Breast epithelium (tissue), 4 donors: ENCODE results near the gene ITIH5. TPM values are rescaled to one million over a fixed set of nuclear protein-coding genes. Genes with fewer than 3 reads are reported as not detected.

Experiments used
- DNase-seq, 2 donors: peaks; one replicate each; pipeline ENCODE4 v3.0.0-alpha.2; 2019; ENCODE audit warnings: low spot score in 2 of 2
- H3K27ac ChIP-seq, 2 donors: fragments of 200-600 bp; sonication (generic) in 1 of 2; one replicate each; pipeline ENCODE4 v1.5.1; 2016 to 2019; ENCODE audit warnings: mild to moderate bottlenecking in 1 of 2
- H3K27me3 ChIP-seq, 2 donors: fragments of 200-600 bp; sonication (generic) in 1 of 2; one replicate each; pipeline versions ENCODE4 v1.5.1 to v1.6.0; 2017 to 2019; ENCODE audit warnings: control low read depth in 1 of 2, mild to moderate bottlenecking in 1 of 2
- H3K36me3 ChIP-seq: fragments of 200-600 bp; one replicate; pipeline ENCODE4 v1.5.1; 2019
- H3K4me1 ChIP-seq, 2 donors: fragments of 200-600 bp; sonication (generic); one replicate each; pipeline ENCODE4 v1.5.1; 2016 to 2019; ENCODE audit warnings: control low read depth in 1 of 2
- H3K4me3 ChIP-seq, 3 donors: fragments of 200-600 bp; sonication (generic); 1 replicate in 2 of 3; 2 replicates in 1 of 3; pipeline ENCODE4 v1.5.1; 2016 to 2019; ENCODE audit warnings: mild to moderate bottlenecking in 3 of 3, moderate library complexity in 2 of 3
- H3K9me3 ChIP-seq, 2 donors: fragments of 200-600 bp; sonication (generic) in 1 of 2; one replicate each; pipeline ENCODE4 v1.5.1; 2016 to 2019; ENCODE audit warnings: control low read depth in 1 of 2
- POLR2A ChIP-seq: fragments of 450-650 bp; IDR thresholded peaks from one replicate; pipeline ENCODE4 v1.6.1; 2016; ENCODE audit warnings: antibody characterized with exemption, mild to moderate bottlenecking, moderate library complexity
- POLR2AphosphoS5 ChIP-seq, 3 donors: sonication (generic); formaldehyde crosslinking; IDR thresholded peaks; one replicate each; pipeline ENCODE4 v1.6.1; 2017; ENCODE audit warnings: antibody characterized with exemption in 3 of 3
- intact Hi-C: fragments of 100-400 bp; cut with DNase I; formaldehyde crosslinking; loops from one replicate; pipeline ENCODE4 v1.15.1; 2023; ENCODE audit warnings: low total_unique reads
- total RNA-seq, 3 donors: library from RNA; depleted of rRNA; stranded (reverse); fragments of >200 nt; gene quantifications; one replicate each; pipeline ENCODE4 v1.1.0, GENCODE V29; 2016
- TF ChIP-seq, protein P1 (sequence below), 3 donors: fragments of 450-650 bp; IDR thresholded peaks; one replicate each; pipeline ENCODE4 v1.5.1; 2016 to 2017; ENCODE audit warnings: antibody characterized with exemption in 3 of 3, mild to moderate bottlenecking in 3 of 3, moderate library complexity in 3 of 3

ITIH5 gene
- total RNA-seq, 3 donors from 2014 or later: 18.7 to 407 (median 54.1) TPM

DNA sequence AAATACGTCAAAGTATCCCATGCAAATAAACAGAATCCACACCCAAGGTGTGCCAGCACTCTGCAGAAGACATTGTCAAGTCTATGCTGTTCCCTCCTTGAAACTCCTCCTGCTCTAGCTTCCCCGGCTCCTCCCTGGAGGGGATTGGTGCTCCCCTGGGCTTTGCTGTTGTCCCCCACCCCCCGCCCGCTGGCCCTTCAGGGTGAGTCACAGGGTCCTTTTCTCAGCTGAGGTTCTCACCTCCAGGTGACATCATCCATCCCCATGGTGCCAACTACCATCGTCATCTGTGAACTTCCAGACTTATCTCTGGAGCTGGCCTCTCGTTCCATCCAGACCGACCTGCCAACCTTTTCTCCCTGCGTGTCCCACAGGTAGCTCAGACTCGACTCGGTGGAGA, 77.0 kb downstream of the ITIH5 start:
- Histone ChIP-seq H3K4me1 (no peaks in the 10 kb centered on the region), H3K36me3 (no peaks in the 10 kb centered on the region), H3K9me3 (no peaks in the 10 kb centered on the region), H3K4me3 (no peak overlapping the region), H3K27ac (no peak overlapping the region), H3K27me3 (no peaks in the 10 kb centered on the region)
- DNase-seq: no peak
- intact Hi-C loops: no loop called here
- TF ChIP-seq, protein P1, sequence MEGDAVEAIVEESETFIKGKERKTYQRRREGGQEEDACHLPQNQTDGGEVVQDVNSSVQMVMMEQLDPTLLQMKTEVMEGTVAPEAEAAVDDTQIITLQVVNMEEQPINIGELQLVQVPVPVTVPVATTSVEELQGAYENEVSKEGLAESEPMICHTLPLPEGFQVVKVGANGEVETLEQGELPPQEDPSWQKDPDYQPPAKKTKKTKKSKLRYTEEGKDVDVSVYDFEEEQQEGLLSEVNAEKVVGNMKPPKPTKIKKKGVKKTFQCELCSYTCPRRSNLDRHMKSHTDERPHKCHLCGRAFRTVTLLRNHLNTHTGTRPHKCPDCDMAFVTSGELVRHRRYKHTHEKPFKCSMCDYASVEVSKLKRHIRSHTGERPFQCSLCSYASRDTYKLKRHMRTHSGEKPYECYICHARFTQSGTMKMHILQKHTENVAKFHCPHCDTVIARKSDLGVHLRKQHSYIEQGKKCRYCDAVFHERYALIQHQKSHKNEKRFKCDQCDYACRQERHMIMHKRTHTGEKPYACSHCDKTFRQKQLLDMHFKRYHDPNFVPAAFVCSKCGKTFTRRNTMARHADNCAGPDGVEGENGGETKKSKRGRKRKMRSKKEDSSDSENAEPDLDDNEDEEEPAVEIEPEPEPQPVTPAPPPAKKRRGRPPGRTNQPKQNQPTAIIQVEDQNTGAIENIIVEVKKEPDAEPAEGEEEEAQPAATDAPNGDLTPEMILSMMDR (IDR thresholded peaks at IDR 0.05): no peak
- TF ChIP-seq POLR2AphosphoS5 (IDR thresholded peaks at IDR 0.05) (no peak), POLR2A (no peak)

DNA sequence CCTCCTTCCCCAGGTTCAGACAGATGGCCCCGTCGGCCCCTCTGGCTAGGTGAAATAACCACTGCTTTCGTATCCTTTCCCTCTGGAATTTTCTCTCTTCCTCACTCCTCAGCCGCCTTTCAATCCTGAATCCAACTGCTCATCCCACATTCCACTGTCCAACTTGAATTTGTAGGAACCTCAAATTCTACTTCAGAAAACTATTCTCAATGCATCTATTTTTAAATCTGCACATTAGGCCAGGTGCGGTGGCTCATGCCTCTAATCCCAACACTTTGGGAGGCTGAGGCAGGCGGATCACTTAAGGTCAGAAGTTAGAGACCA, 78.9 kb downstream of the ITIH5 start:
- H3K27ac ChIP-seq: no peak overlapping the region
- H3K4me1 ChIP-seq: no peaks in the 10 kb centered on the region
- H3K9me3 ChIP-seq: no peaks in the 10 kb centered on the region
- H3K4me3 ChIP-seq: no peak overlapping the region
- intact Hi-C loops: no loop called here
- H3K36me3 ChIP-seq: no peaks in the 10 kb centered on the region
- H3K27me3 ChIP-seq: no peaks in the 10 kb centered on the region
- no peak for TF ChIP-seq POLR2A
- TF ChIP-seq, protein P1 (IDR thresholded peaks at IDR 0.05): no peak
- TF ChIP-seq POLR2AphosphoS5 (IDR thresholded peaks at IDR 0.05): no peak
- no peak for DNase-seq

DNA sequence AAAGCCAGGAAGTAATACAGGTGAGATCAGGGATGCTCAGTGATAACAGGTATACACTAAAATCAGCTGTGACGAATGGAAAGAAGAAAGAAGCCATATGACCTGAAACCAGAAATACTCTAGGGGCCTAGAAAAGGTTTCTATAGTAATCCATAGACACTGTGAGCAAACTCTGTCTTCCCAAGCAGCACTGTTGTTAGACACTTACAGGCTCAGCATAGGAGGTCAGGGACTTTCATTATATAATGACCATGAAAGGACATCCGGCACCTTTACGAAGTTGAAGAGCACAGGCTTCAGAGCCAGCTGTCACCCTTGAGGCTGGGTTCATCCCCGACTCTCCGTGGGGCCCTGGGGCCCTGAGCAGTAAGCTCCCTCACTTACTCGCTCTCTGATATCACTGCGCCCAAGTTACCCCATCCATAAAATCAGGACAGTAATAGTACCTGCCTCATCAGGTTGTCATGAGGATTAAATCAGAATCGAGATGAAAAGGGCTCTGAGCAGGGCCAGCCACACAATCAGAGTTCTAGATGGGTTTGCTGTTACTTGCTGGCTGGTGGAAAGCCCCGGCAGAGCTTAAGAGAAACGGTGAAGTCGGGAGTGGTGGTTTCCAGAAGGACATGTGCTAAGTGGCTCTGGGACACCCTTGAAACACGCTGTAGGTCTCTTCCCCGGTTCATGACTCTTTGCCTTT, 79.5 kb downstream of the ITIH5 start:
- intact Hi-C loops: no loop called here
- no peaks in the 10 kb centered on the region for H3K9me3 ChIP-seq
- no peak for DNase-seq

DNA sequence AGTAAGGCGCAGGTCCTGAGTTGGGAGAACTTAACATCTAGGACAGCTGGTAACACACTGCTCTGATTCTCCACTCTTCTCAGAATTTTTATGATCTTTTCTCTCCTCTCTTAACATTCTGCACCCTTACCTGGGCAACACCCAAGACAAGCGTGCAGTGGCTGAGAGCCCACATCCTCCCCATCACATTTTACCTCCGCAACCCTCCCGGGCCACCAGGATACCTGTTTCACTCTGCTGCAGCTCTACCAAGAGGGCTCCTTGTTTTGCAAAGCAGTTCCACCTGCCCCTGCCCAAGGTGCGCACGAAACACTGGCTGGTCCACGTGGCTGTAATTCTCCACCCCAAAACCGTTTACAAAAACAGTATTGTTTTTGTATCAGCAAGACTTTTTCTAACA, 81.5 kb downstream of the ITIH5 start:
- no peak overlapping the region for H3K27ac ChIP-seq

More for the DNA sequence above, 79.5 kb downstream of the ITIH5 start:
- Histone ChIP-seq H3K27ac (no peak overlapping the region), H3K27me3 (no peaks in the 10 kb centered on the region), H3K36me3 (no peaks in the 10 kb centered on the region), H3K4me3 (no peak overlapping the region), H3K4me1 (no peaks in the 10 kb centered on the region)
- TF ChIP-seq POLR2A (no peak), POLR2AphosphoS5 (IDR thresholded peaks at IDR 0.05) (no peak)
- TF ChIP-seq, protein P1 (IDR thresholded peaks at IDR 0.05): no peak

DNA sequence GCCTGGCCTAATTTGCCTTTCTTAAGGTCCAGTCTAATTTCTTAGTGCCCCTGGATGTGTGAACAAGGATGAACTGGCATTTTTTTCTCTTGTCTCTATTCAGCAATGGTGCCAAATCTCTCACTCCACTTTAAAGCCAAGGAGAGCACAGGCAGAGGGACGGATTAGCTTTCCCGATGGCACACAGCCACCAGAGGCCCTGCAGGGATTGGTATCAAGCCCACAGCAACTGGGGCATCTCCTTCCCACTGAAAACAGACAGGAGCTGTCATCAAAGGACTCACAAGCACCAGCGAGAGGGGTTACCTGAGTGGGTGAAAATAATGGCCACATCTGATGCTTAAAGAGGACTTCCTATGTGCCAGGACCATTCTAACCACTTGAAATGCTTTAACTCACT, 83.1 kb downstream of the ITIH5 start:
- H3K27me3 ChIP-seq: no peaks in the 10 kb centered on the region
- TF ChIP-seq, protein P1 (IDR thresholded peaks at IDR 0.05): no peak
- TF ChIP-seq POLR2AphosphoS5 (IDR thresholded peaks at IDR 0.05) (no peak), POLR2A (no peak)
- H3K4me3 ChIP-seq: no peak overlapping the region
- H3K27ac ChIP-seq: no peak overlapping the region
- intact Hi-C loops: no loop called here
- no peaks in the 10 kb centered on the region for H3K9me3 ChIP-seq
- H3K36me3 ChIP-seq: no peaks in the 10 kb centered on the region
- H3K4me1 ChIP-seq: no peaks in the 10 kb centered on the region
- DNase-seq: no peak

More for the DNA sequence above, 81.5 kb downstream of the ITIH5 start:
- no peaks in the 10 kb centered on the region for H3K36me3 ChIP-seq
- intact Hi-C loops: no loop called here
- H3K9me3 ChIP-seq: no peaks in the 10 kb centered on the region
- no peaks in the 10 kb centered on the region for H3K27me3 ChIP-seq
- H3K4me1 ChIP-seq: no peaks in the 10 kb centered on the region
- H3K4me3 ChIP-seq: no peak overlapping the region
- TF ChIP-seq POLR2A: no peak
- TF ChIP-seq POLR2AphosphoS5 (IDR thresholded peaks at IDR 0.05): no peak
- TF ChIP-seq, protein P1 (IDR thresholded peaks at IDR 0.05): no peak
- DNase-seq: no peak
